GM19395 (cell line): ENCODE measurements around the gene EOGT.

Experiments
- ATAC-seq: cut with Tn5 transposase; IDR thresholded peaks from one replicate; pipeline ENCODE4 v1.9.1; 2021; ENCODE audit warnings: mild to moderate bottlenecking, moderate library complexity; ENCODE audit not compliant: unreplicated experiment

Gene EOGT

DNA sequence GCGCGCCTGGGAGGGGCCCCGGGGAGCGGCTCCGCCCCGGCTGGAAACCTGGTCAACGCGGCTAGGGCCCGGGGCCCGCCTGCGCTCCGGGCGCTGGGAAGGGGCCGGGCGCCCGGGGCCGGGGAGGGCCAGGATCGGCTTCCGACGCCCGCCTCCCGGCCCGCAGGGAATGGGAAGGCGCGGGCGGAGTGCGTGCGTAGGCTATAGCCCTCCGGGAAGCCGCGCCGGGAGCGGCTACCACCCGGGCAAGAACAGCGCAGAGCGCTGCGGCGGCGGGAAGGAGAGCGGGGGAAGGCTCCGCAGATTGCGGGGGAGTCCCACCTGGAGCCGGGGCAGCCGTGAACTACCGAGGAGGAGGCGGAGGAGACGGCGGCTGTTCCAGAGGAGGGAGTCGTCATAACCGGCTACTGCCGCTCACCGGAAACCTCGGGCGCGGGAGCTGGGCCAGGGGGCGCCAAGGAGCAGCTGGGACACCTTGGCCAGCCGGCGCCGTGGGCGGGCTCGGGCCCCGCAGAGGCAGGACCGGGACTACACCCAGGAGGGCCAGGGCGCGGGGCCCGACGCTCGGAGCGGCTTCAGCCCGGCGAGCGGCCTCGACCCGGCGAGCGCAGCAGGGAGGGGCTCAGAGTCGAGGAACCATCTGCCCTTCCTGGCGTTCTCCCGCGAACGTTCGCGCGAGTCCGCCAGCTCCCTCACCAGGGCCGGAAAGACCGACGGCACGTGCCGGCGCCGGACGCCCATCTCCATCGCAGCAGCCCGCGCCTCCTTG is at the start of gene EOGT:
TSS of gene EOGT (minus strand) at position 432 of the 769 bp plus-strand sequence. CDS start 3,838 bp downstream, outside the sequence.
- peak; percentile 83 for ATAC-seq

DNA sequence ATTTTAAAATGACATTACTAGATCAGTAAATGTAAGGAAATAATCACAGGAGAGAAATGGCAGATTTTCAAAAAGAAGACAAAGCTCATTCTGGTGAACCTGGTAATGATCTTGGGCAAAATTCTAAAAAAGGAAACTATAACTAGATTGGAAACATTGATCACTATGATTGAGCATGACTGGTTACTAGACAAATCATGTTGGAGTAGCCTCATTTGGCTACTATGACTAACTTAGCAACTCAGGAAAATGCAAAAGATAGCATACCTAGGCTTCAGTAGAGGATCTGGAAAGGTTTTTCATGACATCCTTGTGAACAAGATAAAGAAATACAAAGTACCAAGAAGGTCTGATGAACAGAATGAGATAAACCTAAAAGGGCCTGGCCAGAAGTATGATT is 46.2 kb upstream of the EOGT start:
- no peak for ATAC-seq

DNA sequence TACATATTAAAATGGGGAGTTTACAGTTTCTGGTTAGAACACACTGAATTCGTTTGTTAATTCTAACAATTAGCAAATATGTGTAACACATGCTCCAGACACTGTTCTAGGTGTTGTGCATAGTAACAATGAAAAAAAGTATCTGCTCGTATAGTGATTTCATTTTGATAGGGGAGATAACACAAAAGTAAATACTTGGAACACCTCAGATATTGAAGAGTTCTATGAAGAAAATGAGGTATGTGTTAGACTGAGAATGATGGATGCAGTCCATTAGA is 45.4 kb upstream of the EOGT start:
- no peak for ATAC-seq

DNA sequence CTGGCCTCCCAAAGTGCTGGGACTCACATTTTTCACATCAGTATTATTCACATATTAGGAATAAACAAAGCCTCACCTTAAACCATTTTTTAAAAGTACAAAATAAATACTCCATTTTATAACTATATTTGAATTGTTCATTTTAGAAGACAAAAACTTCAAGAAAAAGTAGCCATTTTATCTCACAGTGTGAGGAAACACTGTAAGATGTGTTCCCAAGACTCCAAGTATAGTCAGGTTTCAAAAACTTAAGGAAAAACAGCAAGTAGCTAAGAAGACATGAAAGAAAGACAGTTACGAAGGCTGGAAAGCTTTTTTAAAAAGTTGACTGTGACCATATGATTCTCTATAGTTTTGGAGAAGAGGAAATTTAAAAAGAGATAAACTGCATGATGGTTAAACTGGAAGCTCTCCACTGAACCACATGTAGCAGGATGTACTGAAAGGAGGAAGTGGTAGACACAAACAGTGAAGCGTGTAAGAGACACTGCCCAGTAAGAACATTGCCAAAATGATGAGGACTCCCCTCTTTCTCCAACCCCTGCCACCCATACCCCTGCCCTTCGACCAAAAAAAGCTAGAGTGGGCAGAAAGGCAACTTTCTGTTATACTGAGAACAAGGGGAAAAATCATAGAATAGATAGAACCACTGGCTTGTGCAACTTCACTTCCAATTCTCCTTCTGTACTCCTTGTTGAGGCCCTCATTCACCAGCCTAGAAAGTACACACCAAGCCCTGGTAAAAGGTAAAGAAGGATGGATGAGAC is 44.9 kb upstream of the EOGT start:
- ATAC-seq = peak; percentile 99

DNA sequence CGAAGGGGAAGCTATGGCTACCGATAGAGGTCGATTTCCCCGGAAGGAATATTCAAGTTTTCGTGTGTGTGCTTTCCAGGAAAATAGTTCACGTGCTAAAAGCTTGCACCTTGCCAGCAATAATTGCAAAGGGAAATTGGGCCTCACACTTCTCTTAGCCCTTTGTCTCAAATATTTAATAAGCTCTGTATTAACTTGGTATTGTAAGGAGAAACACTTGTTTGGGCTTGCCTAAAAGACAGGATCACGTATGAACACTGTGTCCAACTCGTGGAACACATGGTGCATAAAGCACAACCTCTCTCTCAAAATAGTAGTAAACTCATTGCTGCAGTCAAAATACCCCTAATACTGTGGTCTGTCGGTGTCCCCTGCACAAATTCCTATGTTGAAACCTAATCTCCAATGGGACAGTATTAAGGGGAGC is 39.0 kb upstream of the EOGT start:
- peak; percentile 0 for ATAC-seq

DNA sequence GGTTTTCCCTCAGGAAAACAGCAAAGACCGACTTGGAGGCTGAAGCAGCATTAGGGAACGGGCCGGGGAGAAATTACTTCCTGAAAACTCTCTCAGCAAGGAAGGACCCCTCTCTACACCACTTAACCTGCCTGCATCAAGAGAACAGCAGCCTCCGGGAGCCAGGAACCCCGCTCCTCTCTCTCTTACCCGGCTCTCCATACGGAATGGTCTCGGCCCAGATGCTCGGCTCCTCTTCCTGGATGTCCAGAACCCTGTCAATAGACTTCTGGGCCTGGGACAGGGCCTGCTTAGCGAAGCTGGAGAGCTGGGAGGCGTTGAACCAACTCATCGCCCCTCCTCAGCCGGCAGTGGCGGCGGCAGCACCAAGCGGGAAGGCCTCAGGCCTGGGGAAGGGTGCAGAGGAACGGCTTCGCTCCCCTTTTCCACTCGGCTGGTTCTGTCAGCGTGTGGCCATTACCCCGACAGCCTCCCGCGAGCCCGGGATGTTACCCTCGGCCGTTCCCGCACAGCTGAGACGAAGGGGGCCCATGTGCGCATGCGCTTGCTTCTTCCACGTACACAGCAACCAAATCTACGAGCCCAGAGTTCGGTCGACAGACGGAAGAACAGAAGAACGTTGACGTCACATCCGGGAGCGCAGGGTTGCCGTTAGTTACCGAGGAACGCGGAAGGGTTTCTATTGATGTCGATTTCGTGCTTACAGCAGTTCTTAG is 38.4 kb upstream of the EOGT start, which contains the start of gene TMF1:
TSS of gene TMF1 (minus strand) at position 578 of the 716 bp plus-strand sequence. CDS start at position 331, 247 bp downstream.
- peak; percentile 98 for ATAC-seq

DNA sequence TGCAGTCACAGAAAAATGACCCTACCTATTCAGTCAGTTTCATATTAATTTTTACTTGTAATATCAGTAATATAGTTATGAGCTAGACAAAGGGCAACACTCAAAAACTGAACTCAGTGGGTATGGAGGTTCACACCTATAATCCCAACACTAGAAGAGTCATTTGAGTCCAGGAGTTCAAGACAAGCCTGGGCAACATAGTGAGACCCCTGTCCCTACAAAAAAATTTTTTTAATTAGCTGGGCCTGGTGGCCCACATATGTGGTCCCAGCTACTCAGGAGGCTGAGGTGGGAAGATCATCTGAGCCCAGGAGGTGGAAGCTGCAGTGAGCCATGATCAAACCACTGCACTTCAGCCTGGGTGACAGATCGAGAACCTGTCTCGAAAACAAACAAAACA is 35.5 kb upstream of the EOGT start:
- no peak for ATAC-seq

DNA sequence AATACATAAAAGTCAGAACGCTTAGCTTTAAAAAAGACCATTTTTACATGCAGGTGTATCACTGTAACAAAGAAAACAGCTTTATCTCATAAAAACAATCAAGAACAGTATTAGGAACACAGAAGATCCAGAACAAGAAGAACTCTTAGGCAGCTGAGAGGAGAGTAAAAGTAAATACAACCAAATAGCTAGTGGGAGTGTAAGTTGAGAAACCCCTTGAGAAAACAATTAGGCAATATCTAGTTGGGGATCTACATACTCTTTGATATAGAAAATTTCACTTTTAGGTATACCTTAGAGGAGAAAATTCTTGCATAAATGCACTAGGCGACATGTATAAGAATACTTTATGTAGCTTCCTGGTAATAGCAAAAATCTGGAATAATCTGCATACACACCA is 31.1 kb upstream of the EOGT start:
- no peak for ATAC-seq

DNA sequence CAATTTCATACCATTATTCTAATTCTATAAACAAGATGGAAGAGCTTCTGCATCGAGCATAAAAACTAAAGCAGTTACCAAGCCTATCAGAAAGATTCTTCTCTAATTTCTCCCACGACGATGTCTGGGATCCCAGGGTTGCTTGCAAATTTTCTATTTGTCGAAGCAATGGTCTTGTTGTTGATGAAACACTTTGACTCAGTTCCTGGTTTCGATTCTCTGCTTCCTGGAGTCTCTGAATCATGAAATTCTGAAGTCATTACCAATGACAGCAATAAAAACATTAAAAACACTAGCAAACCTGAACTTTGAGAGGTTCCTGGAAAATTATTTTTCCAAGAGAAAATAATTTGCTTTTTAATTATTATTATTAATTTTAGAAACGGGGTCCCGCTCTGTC is 20.0 kb upstream of the EOGT start:
- ATAC-seq = no peak

DNA sequence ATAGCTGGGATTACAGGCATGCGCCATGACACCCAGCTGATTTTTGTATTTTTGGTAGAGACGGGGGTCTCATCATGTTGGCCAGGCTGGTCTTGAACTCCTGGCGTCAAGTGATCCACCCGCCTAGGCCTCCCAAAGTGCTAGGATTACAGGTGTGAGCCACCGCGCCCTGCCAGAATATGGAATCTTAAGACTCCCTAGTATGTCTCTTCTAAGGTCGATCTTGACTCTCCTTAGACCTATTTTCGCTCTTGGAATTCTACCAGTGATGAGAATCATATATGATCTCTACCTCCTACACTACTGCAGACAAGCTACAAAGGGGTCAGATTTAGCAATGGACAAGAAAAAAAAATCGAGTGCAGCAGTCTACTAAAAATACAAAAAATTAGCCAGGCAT is 19.3 kb upstream of the EOGT start:
- no peak for ATAC-seq

DNA sequence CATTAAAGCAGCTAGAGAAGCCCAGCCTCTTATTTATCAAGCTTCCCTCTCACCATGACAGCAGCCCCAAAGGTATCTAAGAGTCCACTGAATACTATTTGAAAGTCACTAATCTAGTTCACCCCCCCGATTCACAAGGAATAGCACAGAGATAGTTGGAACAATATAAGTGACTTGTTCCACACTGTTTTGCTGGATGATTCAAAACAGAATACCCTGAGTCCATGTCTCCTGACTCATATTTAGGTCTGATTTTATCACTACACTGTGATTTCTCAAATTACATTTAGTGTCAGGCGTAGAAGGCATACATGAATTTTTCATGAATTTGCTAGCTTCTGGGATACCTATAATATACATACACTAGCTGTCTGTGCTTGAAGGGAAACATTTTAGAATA is 18.7 kb upstream of the EOGT start:
- no peak for ATAC-seq

DNA sequence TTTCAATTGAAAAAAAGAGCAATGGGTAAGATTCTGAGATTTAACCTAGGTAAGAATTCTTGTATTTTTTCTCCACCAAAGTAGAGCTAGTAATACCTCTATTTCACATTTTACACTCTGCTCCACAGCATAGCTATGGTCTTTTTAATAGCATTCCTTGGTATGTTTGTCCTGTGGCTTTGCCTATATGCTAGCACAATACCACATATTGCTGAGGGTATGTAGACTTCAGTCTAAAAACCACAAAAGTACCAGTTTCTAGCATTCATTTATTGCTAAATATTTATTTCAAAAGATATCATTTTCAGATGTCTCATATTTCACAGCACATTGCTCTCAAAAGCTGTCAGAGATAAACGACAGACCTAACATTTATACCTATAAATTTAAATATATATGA is 18.2 kb upstream of the EOGT start:
- ATAC-seq = no peak

DNA sequence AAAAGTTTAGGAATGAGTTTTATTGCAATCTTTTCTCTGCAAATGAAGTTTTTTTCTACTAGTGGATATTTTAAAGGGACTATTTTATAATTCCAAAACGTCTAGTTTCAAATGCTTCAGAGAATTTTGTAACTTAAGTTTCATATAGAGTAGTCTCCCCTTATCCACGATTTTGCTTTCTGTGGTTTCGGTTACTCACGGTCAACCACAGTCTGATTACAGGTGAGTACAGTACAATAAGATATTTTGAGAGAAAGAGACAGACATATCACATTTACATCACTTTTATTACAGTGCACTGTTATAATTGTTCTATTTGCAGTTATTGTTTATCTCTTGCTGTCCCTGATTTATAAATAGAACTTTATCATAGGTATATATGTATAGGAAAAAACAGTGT is 7.4 kb upstream of the EOGT start:
- ATAC-seq = no peak

DNA sequence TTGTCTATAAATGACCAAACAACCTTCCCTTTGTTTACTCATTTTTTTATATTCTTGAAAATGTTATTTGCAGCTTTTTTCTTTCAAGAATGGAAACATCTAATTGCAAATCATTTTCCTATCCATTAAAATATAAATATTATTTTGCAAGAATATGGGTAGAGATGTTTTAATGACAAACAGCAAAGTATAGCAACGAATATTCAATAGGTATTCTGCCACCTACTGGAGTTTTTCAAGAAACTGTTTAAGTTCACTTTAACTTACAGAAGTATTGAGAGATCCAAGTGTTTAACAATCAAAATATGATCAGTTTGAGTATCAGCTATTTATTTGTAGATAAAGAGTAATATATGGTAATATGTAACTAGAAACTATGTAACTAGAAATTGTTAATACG is 6.9 kb upstream of the EOGT start:
- no peak for ATAC-seq

DNA sequence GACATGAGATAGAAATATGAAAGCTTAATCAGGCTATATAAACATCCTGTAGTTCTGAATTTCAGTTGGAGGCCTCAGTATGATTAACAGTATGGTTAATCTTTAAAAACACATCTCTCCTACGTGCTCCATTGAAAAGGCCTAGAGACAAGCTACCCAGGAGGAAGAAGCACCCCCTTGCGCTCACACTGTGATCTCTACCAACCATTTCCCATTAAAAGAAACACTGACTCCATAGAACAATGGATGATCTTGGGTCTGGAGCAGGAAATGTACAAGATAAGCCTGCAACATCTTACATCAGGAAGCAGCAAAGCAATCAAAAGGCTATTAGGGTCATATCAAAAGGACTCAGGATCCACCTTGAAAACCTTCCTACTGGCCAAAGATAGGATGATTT is 3.4 kb upstream of the EOGT start:
- no peak for ATAC-seq

DNA sequence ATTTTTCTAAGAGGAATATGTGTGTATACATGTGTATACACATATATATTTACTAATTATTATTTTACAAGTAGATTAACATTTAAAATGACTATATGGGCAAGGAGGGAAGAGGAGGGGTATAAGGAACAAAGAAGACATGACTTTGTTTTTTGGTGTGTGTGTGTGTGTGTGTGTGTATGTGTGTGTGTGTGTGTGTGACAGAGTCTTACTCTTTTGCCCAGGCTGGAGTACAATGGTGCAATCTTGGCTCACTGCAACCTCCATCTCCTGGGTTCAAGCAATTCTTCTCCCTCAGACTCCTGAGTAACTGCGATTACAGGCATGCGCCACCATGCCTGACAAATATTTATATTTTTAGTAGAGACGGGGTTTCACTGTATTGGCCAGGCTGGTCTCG is 2.6 kb upstream of the EOGT start:
- no peak for ATAC-seq

DNA sequence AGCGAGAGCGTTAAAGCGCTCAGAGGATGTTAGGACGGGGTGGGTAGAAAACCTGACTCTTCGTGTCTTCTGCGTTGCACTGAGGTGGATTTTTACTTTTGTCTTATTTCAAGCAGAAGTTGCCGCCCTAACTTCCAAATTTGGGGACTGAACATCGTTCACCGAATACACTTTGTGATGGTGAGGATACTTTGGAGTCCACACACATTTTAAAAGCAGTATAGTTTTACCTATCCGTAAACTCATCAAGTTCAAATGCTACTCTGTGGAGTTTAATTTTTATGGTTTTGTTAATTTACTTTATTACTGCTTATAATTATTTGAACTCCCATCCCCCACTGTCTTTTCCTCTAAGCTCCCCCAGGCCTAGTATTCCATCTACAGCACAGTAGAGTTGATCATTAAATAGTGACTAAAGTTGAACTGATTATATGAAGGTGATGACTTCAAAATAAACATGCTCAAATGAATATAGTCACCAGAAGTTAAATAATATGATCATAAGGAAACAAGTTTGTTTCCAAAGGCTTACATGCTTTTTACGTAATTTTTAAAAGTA is 617 bp upstream of the EOGT start:
- no peak for ATAC-seq

DNA sequence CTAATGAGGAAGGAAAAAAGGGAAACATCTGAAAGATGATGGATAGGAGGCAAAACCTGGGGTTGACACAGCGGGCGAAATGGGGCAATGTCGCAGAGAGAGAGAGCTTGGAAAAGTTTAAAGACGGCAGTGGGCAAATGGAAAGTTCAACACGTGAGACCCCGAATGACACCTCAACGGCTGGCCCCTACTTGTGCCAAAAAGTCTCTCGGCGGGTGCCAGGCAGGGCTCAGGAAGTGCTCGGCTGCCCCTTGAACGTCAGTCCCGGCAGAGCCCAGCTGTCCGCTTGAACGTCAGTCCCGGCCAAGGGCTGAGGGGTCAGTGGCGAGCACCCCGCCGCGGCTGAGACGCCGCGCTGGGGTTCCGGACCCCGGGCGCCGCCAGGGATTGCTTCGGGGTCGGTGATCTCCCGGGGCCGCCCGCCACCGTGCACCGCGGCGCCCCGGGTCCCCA is 658 bp downstream of the EOGT start:
- peak; percentile 52 for ATAC-seq

DNA sequence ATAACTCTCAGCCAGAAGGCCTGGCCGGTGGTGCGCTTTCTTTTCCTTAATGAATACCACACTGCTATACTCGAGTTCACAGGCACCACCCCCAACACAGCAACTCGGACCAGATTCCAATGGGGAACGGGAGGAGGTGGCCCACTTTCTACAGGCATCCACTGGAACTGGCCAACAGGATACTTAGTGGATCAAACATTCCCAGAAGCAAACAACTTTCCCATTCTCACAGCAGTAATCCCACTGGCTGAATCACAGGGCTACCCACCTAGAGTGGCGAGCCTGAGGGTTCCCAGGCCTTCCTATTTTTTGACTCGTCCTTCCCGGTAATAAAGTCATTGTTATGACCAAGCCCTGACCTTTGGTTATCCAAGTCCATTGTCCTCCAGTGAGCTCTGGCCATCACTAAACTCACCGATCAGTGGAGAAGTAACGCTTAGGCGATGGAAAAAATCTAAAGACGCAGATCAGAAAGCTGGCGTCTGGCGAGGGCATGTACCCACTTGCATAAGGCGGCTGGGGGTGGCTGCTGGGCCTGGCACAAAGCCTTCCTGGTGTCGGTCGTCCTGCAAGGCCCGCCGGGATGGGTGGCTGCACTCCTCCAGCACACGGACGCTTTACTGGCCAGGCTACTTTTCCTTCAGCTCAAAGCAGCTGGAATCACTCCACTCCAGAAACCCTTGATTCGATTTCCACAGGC is 1.2 kb downstream of the EOGT start:
- ATAC-seq = no peak

DNA sequence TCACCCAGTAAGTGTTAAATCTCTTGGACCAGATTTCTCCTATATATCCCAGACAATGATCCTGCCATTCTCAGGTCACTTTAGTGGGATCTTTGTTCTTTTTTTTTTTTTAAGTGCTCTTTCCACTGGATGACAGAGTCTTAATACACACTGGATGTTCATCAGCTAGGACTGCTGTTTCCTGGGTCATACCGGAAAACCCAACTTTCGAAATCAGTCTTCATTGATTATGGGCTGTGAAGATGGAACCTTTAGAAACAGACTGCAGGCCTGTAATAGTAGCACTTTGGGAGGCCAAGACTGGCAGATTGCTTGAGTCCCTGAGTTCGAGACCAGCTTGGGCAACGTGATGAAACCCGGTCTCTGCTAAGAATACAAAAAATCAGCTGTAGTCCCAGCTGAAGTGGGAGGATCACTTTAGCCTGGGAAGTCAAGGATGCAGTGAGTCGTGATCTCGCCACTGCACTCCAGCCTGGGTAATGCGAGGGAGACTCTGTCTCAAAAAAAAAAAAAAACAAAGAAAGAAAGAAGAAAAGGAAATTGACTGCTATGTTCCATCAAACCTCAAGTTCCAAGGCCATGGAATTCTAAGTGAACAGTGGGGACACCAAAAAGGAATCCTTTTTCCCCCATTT is 2.3 kb downstream of the EOGT start:
- ATAC-seq = no peak
